Stimulated activated CD8-positive, alpha-beta memory T cell treated with anti-CD3 and anti-CD28 coated beads, Interleukin-12 subunit alpha, Interleukin-12 subunit beta, amount 100 ng/mL, for 4 hours (primary cell): ENCODE data around the gene RAB6B.

Experiments used
- DNase-seq: peaks from one replicate; pipeline ENCODE4 v3.0.0-alpha.2; 2020; ENCODE audit warnings: low read depth

The RAB6B gene

DNA sequence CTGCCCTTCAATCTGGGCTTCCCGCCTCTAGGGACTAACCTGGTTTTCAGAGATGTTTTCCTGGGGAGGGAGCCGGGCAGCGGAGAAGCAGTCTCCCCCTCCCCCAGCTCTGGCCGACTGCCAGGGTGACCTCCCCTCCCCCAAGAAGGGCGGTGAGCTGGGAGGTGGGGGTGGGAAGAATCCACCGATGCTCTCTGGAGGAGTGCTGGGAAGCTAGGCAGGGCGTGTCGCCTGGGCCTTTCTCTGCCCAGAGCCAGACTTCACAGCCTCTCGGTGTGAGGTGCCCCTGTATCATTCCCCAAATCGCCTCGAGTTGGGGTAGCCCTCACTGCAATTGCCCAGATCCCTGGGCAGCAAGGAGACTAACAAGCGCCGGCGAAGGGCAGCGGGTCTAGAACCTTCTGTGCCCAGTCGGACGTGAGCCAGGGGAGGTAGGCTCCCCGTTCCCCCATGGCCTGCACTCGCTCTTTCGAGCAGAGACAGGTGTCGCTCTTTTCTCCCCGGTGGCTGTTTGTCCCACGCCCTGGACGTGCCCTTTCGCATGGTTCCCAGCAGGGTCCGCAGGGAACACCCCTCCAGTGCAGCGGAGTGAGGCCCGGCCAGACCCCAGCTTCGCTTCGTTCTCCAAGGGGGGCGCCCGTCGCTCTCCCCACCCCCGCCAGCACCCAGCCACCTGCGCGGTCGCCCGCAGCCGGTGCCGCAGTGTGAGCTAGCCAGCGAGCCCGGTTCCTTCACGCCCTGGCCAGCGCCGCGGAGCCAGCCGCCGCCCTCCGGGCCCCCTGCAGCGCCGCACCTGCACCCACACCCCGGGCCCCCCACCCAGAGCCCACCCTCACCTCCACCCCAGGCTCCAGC, 1.1 kb downstream of the RAB6B start:
- no peak for DNase-seq

DNA sequence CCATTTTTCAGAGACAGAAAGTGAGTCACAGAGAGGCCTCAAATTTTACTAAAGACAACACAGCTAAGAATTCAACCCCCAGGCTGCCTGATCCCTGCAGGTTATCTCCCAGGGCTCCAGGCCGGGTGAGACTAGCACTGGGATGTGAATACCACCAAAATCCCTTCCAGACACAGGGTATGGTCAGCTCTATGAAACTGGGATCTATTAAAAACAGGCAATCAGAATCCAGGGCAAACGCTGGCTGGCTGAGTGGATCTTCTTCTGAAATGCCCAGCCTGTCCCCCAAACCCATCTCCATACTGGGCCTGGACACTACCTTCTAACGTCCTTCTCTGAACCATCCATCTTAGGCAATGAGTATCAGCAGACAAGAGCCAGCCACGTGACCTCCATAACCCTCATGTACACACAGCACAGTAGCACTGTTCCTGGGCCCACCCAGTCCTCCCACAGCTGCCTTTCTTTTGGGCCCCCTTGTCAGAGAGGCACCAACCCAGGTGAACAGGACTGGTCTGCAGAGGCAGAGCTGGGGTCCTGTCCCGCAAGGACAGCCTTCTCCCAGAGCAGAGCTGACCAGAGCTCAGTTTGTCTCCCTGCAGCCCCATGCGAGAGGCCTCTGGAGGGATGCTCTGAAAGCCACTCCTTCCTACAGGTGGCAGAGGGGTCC, 1.9 kb downstream of the RAB6B start:
- DNase-seq = no peak

DNA sequence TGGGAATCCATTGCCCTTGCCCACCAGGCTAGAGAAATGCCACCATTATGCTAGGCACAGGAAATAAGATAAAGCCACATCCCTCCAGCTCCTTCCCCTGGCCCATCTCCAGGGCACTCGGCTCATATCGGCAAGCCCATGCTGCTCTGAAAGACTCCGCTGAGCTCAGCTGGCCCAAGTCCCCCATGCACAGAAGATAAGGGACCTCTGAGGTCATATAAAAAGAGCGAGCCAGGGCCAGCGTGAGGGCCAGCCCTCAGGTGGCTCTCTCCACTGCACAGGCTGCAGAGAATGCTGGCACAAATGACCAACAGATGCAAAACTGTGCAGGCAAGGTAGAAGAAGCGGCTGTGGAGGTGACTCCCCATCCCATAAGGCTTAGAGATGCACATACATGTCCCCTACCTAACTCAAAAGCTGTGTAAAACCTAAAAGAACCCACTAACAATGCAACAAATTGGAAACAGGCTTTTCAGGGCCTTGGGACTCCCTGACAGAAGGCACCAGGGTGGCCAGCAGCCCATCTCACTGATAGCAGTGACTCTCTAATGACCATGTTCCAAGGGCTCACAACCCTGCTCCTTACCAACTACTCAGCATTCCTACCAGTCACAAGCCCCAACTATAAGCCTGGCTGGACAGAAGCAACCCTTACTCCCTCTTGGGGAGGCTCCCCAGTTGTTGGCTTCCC, 3.0 kb downstream of the RAB6B start:
- DNase-seq = no peak

DNA sequence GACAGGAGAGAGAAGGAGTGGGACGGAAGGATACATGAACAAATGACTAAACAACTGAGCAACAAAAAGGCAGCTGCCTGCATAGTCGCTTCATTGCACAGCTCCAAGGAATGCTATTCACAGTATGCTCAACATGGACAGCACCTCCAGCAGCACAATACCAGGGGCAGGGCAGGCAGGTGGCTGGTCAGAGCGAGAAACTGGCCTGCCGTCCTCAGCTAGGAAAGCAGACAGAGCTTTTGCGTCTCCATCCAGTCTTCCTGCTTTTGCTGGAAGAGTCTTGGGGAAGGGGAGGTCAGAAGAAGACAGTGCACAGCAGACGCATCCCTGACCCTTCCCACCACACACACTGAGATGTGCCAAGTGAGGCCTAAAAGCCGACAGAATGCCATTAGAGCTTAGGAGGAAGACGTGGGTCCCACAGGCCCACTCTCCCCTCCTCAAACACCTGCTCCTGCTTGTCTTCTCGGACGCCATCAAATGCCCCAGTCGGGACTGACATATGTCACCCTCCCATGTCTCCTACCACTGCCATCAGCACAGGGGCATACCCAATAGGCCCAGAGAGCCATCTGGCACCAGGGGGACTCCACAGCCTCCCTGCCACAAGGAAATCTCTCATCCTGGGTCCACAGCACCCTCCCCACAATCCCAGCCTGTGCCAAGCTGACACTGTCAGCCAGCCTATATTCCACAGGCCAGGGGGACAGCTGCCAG, 3.9 kb downstream of the RAB6B start:
- DNase-seq = no peak

DNA sequence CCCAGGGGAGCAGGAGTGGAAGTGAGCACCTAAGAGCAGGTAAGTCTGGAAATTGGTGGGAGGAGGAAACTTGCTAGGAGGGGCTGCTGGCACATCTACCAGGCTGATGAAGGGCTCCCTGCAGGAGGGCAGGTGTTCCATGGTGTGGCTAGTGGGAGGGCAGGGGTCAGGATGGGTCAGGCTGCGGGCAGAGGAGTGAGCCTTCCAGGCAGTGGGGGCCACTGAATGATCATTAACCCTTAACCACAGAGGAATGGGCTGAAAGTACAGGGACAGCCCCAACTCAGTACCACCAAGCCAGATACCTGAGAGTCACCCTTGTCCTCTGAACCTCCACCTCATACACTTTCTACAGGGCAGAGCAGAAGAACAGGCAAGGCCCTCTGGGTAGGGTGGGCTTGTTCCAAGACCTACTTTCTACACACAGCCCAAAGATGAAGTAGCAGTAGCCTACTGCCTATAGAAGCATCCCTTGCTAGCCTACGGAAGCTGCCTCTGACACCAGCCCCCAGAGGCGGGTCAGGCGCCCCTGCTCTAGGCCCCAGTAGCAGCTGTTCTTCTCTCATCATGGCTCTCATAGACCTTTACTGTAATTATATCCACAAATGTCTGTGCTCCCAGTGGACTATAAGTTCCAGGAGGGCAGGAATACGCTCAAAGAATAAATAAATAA, 4.6 kb downstream of the RAB6B start:
- no peak for DNase-seq

DNA sequence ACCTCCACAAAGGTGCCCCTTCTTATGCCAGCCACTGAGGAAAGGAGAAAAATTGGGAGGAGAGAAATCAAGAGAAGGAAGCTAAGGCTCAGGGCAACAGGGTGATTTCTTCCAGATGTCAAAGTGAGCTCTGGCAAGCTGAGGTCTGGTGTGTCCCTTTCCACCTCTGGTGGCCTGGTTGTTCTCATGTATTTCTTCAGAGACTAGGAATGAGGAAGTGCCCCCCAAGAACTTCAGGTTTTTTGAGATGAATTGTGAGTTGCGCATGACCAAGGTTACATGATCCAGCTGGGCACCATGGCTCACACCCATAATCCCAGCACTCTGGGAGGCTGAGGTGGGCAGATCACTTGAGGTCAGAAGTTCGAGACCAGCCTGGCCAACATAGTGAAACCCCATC, 5.6 kb downstream of the RAB6B start:
- no peak for DNase-seq

DNA sequence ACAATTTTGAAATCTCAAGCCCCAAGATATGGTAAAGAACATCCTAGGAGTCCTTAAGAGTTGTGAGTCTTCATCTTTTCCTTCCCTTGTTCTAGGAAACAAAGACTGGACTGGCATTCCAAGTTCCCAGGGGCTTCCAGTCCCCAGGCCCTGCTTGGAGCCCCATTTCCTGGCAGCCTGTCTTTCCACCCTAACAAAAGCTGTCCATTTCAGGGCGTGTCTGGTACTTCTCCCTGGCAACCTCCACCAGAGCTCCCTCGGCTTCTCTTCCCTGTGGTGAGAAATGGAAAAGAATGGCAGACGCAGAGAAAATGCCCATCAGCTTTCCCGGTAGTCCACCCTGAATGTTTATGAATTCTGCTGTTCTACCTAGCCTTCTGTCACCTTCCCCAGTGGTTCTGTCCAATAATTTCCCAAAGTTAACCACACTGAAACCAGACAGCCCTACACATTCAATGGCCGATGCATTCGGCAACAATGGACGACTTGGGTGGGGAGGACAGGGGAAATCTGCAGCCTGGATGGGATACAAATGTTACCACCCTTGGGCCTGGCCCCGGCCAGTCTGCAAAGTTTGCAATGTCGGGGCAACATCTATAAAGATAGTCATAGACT, 6.8 kb downstream of the RAB6B start:
- DNase-seq = no peak

DNA sequence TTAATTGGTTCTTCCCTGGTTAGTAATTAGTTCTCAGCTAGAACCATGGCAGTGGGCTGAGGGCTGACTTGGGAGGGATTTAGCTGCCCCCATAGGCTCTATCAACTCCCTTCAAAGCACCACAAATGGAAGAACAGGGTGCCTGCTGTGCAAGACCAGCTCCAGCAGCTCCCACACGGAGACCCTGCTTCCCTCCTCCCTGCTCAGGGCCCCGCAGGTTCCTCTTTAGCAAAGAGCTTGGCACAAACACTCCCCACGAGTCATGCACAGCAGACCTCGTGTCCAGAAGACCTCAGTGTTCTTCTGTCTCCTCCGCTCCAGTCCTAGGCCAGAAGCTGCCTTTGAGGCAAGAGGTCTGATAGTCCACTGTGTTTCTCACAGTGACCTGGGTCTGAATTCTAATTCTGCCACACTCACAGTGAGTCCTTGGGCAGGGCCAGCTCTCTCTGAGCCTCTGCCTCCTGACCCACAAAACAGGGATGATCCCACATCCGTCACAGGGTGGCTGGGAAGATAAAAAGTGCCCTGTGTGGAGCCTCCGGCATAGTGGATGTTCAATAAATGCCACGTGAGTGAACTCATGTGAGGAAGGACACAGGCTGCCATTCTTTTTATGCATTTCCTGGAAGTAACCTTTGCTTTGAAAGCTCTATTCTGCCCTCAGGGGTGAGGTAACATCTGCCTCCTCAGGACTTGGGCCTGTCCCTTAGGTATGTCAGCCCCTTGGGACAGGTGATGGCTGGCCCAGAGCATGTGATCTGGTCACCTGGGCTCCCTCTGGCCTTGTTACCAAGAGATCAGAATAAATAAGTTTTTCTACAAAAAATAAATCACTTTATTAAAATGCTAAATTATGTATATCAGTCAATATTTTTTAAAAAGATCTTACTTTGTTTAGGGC, 7.6 kb downstream of the RAB6B start:
- DNase-seq = no peak

DNA sequence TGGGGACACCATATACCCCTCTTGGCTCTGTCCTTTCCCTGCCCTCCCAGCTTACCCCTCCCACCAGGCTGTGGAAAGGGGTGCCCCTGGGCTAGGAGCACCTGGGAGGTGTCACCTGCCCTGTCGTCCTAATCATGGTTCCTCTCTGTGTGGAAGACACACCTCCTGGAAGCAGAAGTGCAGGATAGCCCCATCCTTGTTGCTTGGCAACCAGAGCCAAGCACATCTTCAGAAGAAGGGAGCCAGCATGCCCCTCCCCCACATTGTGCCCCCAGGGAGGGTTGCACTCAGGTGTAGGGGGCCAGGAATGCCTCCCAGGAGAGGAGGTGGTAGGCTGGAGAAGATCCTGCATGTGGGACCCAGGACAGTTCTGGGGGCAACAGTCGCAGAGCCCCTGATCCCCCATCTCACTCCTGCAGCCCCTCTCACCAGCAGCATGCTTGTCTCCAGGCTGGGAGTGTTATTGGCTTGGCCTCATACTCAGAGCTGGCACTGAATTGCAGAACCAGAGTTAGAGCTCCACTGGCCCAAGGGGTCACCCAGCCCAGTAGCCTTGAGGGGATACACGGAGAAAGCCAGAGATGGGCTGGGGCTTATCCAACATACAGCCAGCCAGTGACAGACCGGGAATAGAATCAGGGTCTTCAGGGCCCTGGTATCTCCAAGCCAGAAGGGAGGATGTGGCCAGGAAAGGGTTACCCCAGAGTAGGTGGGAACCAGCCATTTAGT, 8.4 kb downstream of the RAB6B start:
- no peak for DNase-seq

DNA sequence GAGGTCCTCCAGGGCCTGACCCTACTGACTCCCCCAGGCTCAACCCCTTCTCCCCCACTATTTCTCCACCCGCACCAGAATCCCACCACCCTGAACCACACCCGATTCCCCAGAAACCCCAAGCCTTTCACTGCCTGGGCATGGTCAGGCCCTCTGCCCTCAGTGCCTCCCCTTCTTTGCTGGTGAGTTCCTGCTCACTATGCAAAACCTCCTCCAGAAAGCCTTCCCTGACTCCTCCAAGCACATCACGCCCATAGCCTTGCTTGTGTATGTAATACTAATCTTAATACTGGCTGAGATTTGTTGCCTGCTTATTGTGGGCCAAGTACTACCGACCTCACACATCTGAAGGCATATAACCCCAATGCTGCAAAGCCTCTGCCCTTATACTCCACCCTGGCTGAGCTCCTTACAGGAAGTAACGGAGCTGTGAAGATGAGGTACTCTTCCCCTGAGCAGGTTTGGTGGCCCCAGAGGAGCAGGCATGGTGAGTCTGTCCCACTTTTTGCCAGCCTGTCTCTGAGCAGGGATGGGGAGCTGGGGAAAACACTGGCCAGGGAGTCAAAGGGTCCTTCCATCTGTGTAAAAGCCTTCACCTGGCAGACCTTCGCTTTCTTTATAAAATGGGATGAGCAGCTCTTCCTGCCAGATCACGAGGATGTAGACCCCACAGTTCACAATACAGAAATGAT, 9.5 kb downstream of the RAB6B start:
- DNase-seq = no peak

DNA sequence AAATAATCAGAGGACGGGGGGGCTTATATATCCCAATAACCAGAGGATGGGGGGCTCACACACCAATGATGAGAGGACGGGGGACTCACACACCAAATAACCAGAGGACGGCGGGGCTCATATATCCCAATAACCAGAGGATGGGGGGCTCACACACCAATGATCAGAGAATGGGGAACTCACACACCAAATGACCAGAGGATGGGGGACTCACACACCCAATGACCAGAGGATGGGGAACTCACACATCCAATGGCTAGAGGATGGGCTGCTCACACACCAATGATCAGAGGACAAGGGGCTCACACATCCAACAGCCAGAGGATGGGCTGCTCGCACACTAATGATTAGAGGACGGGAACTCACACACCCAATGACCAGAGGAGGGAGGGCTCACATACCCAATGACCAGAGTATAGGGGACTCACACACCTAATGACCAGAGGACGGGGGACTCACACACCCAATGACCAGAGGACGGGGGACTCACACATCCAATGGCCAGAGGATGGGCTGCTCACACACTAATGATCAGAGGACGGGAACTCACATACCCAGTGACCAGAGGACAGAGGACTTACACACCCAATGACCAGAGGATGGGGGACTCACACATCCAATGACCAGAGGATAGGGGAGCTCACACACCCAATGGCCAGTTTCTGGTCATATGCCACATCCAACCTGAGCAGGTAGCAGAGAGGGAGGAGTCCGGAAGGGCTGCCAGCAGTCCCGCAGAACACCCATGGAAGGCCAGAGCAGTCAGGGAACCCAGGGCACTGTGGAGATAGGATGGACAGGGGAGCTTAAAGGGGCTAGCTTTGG, 10.6 kb downstream of the RAB6B start:
- no peak for DNase-seq

DNA sequence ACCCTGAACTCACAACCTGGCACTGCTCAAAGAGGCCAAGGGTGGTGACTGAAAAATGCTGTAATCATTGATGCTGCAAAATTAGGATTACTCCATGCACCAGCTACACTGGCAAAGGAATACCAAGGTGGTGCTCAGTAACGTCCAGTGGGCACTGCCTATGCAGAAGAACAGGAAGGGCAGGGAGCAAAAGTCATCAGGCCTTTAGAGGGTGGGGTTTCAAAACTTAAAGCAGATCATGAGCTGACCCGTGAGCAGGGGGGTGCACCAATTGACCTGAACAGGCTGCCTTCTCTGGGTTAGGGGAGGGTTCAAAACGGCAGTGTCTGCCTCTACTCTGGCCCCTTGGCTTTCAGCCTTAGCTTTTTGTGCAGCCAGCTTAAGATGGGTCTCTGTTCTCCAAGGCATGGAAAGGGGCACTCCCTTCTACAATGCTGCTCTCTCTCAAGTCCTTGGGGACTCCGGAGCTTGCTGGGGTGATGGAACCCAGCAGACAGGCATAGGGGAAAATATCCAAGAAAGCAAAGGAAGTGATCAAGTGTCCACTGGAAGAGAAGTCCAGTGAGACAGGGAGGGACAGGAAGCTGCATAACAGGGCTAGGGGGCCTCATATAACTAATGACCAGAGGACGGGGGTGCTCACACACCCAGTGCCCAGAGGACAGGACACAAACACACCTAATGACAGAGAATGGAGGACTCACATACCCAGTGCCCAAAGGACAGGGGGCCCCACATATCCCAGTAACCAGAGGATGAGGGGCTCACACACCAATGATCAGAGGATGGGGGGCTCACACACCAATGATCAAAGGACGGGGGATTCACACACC, 11.4 kb downstream of the RAB6B start:
- no peak for DNase-seq

DNA sequence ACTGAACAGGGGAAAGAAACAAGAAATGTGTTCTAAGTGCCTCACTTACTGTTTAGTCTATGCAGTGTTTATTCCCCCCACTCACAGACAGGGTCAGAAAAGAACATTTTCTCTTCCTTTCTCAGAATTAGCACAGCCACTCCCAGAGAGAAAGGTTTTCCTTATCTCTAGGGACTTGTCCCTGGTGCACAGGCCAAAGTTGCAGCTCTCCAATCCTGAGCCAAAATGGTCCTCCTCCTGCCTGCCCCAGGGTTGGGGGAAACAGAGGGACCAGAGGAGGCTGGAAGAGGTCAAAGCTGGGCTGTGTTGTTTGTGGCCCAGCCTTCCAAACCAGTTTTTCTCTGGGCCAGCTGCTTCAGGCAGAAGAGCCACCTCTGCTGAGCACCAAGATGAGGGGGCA, 12.0 kb downstream of the RAB6B start:
- DNase-seq = no peak

DNA sequence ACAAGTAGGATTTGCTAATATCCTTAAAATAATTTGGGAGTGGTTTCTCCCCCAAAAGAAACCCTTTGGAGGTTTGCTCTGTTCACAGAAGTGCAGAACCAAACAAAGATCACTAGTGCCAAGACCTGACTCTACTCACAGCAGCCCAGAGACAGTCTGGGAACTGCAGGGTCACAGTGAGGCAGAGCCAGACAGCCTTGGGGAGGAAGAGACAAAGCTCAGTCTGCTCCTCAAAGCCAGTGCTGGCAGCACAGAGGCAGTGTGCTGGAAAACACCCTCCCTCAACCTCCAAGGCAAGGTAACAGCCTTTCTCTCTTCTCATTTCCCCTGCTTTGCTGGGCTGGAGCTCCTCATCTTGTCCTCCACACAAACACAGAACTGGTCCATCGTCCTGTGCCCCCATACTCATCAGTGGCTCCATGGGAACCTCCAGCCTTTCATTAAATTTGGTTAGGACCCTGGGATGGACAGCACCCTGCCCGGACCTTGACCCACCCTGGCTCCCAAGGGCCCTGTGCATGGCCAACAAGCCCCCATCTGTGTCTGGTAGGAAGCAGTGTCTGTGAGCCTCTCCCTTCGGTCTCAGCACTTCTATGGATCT, 12.6 kb downstream of the RAB6B start:
- no peak for DNase-seq

DNA sequence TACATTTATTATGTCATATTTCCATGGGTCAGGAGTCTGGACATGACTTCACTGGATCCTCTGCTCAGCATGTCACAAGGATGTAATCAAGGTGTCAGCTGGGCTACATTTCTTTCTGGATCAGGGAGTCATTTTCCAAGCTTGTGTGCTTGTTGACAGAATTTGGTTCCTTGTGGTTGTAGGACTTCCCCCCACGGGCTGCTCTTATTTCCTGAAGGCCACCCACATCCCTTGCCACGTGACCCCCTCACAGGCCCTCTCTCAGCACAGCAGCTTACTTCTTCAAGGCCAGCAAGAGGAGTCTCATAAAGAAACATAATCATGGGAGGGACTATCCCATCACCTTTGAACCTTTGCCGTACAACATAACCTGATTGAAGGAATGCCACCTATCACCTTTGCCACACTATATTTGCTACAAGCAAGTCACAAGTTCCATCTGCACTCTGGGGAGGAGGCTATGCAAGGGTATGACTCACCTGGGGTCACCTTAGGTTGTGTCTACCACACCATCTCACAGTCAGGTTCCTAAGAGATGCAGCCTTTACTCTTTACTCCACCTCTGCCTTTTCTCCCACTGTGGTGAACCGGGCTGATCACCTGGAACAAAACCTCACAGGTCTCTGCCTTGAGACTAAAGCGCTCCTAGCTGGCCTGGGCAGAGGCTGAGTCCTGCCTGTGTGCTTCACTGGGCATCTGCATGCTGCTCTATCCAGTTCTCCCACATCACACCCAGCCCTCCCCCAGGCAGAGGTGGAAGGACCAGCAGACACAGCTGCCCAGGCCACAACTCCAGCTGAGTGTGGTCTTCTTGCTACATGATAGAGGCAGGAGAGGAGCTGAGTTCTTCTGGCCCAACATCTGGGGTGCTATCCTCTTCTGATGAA, 13.5 kb downstream of the RAB6B start:
- DNase-seq = no peak

DNA sequence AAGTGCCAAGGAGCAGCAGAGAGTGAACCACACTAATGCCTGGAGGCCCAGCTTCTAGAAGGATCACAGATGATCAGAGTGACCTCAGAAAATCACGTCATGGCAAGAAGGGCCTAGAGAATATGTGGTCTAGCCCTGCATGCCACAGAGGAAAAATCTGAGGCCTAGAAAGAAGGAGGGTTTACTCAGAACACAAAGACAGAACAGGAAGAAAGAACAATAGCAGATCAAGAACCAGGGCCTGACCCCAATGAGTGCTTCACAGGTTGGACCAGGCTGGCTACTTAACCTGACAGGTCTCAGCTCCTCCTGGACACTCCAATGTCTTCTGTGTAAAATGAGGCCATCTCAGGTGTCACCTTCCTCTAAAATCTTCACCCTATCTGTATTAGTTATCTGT, 14.2 kb downstream of the RAB6B start:
- DNase-seq = no peak
